ENCODE data around the gene LMCD1. TPM values are rescaled to one million over a fixed set of nuclear protein-coding genes. Genes with fewer than 3 reads are reported as not detected.

Gene LMCD1
- total RNA-seq, 1 experiment from 2014 or later = 23.9 TPM

- CTCF ChIA-PET = no interaction called here
- H3K4me3 Mint-ChIP-seq (ENCODE audit: unreplicated experiment) = no peak overlapping the region
- Histone ChIP-seq H3K4me1 (peaks cover 11% of the 10 kb centered on the region), H3K9me3 (no peaks in the 10 kb centered on the region), H3K36me3 (ENCODE audit: control insufficient read depth, insufficient read depth, low read length) (no peaks in the 10 kb centered on the region), H3K27me3 (replicated peaks; ENCODE audit: control insufficient read depth, insufficient read depth, low read length) (no peaks in the 10 kb centered on the region), H3K4me3 (ENCODE audit: low read depth, low read length) (no peak overlapping the region)
- H3K4me1 Mint-ChIP-seq (ENCODE audit: low read depth, unreplicated experiment) = peaks cover 9% of the 10 kb centered on the region
- POLR2A ChIA-PET = no interaction called here
- H3K27ac Mint-ChIP-seq (ENCODE audit: unreplicated experiment) = no peak overlapping the region
- H3K9me3 Mint-ChIP-seq (ENCODE audit: unreplicated experiment) = no peaks in the 10 kb centered on the region
- intact Hi-C loops (cut with micrococcal nuclease; ENCODE audit: unreplicated experiment) = no loop called here
- H3K36me3 Mint-ChIP-seq (ENCODE audit: insufficient read depth, unreplicated experiment) = no peaks in the 10 kb centered on the region
- DNase-seq = no peak
- H3K27me3 Mint-ChIP-seq (ENCODE audit: insufficient read depth, unreplicated experiment) = no peaks in the 10 kb centered on the region
- no peak for TF ChIP-seq CTCF (IDR thresholded peaks at IDR 0.05; ENCODE audit: insufficient read depth in 1 of 2, low read depth in 1 of 2, low read length in 1 of 2, severe bottlenecking in 1 of 2, unreplicated experiment in 1 of 2)
- no TSS peak for BruUV-seq (replicated peaks)
Measured at GRCh38 chr3:8575364-8576104, 73.9 kb downstream of the LMCD1 start.

GRCh38 chr3:8576436-8576835 lies 74.8 kb downstream of the LMCD1 start:
- Histone ChIP-seq H3K9me3 (no peaks in the 10 kb centered on the region), H3K36me3 (ENCODE audit: control insufficient read depth, insufficient read depth, low read length) (no peaks in the 10 kb centered on the region), H3K4me3 (ENCODE audit: low read depth, low read length) (no peak overlapping the region), H3K27me3 (replicated peaks; ENCODE audit: control insufficient read depth, insufficient read depth, low read length) (no peaks in the 10 kb centered on the region), H3K4me1 (peaks cover 11% of the 10 kb centered on the region)
- Mint-ChIP-seq H3K9me3 (ENCODE audit: unreplicated experiment) (no peaks in the 10 kb centered on the region), H3K4me1 (ENCODE audit: low read depth, unreplicated experiment) (peaks cover 9% of the 10 kb centered on the region), H3K36me3 (ENCODE audit: insufficient read depth, unreplicated experiment) (no peaks in the 10 kb centered on the region), H3K4me3 (ENCODE audit: unreplicated experiment) (no peak overlapping the region), H3K27ac (ENCODE audit: unreplicated experiment) (no peak overlapping the region), H3K27me3 (ENCODE audit: insufficient read depth, unreplicated experiment) (no peaks in the 10 kb centered on the region)
- DNase-seq = no peak
- ChIA-PET CTCF (no interaction called here), POLR2A (no interaction called here)
- intact Hi-C loops (cut with micrococcal nuclease; ENCODE audit: unreplicated experiment) = no loop called here
- BruUV-seq (replicated peaks) = no TSS peak
- TF ChIP-seq CTCF (IDR thresholded peaks at IDR 0.05; ENCODE audit: insufficient read depth in 1 of 2, low read depth in 1 of 2, low read length in 1 of 2, severe bottlenecking in 1 of 2, unreplicated experiment in 1 of 2) = no peak

GRCh38 chr3:8576841-8577571 lies 75.4 kb downstream of the LMCD1 start:
- Mint-ChIP-seq H3K4me1 (ENCODE audit: low read depth, unreplicated experiment) (peaks cover 9% of the 10 kb centered on the region), H3K9me3 (ENCODE audit: unreplicated experiment) (no peaks in the 10 kb centered on the region), H3K27me3 (ENCODE audit: insufficient read depth, unreplicated experiment) (no peaks in the 10 kb centered on the region), H3K4me3 (ENCODE audit: unreplicated experiment) (no peak overlapping the region), H3K27ac (ENCODE audit: unreplicated experiment) (no peak overlapping the region), H3K36me3 (ENCODE audit: insufficient read depth, unreplicated experiment) (no peaks in the 10 kb centered on the region)
- no peak for TF ChIP-seq CTCF (IDR thresholded peaks at IDR 0.05; ENCODE audit: insufficient read depth in 1 of 2, low read depth in 1 of 2, low read length in 1 of 2, severe bottlenecking in 1 of 2, unreplicated experiment in 1 of 2)
- POLR2A ChIA-PET = no interaction called here
- no peaks in the 10 kb centered on the region for H3K27me3 ChIP-seq (replicated peaks; ENCODE audit: control insufficient read depth, insufficient read depth, low read length)
- CTCF ChIA-PET = no interaction called here
- DNase-seq = no peak
- H3K9me3 ChIP-seq = no peaks in the 10 kb centered on the region
- intact Hi-C loops (cut with micrococcal nuclease; ENCODE audit: unreplicated experiment) = no loop called here
- H3K36me3 ChIP-seq (ENCODE audit: control insufficient read depth, insufficient read depth, low read length) = no peaks in the 10 kb centered on the region
- BruUV-seq (replicated peaks) = no TSS peak
- peaks cover 11% of the 10 kb centered on the region for H3K4me1 ChIP-seq
- no peak overlapping the region for H3K4me3 ChIP-seq (ENCODE audit: low read depth, low read length)
